ENCODE data around the gene RBM10.

RBM10 gene

DNA sequence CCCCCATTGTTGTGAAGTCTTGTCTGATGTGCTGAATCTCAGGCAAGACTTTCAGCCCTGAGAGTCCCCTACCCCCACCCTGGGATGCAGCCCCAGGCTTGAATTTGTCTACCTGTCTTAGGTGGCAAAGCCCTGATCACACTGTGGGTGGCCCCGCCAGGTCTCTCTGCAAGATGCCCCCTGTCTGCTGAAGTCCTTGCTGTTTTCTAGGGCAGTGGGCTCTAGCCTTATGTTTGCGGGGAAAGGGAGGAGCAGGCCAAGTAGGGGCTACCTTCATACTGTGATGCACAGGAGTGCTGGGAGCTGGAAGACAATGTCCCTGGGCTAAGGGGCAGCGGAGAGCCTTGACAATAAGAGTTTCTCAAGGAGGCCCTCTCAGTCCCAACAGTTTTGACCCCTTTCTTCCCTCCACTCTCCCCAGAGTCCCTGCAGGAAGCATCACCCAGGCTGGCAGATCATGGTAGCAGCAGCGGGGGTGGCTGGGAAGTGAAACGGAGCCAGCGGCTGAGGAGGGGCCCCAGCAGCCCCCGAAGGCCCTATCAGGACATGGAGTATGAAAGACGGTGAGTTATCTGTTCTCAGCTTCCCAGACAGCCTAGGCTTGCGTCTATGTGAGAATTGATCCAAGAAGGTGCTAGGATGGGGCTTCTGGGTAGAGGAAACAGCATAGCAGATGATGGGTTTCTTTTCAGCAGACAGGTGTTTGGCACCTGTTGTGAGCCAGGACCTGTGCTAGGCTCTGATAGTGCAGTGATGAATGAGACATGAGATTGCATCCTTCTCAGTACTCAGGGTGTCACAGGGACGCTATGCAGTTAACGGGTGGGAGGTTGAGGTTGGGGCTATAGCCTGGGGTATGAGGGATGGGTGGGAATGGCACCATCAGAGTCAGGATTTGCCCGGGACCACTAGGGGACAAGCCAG, 2.2 kb downstream of the RBM10 start:
- DNase-seq (ENCODE audit: low read depth) = no peak

DNA sequence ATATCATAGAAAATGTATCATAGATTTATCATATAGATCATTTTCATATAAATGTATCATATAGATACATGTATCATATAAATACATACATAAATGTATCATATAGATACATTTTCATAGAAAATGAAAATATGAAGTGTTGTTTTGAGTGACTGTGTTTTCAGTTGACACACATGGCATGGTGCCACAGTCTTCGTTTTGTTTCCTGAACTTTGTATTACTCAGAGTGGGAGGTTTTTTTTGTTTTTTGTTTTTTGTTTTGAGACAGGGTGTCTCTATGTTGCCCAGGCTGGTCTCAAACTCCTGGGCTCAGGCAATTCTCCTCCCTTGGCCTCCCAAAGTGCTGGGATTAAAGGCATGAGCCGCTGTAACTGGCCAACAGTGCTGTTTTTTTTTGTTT, 3.9 kb downstream of the RBM10 start:
- DNase-seq (ENCODE audit: low read depth) = no peak

DNA sequence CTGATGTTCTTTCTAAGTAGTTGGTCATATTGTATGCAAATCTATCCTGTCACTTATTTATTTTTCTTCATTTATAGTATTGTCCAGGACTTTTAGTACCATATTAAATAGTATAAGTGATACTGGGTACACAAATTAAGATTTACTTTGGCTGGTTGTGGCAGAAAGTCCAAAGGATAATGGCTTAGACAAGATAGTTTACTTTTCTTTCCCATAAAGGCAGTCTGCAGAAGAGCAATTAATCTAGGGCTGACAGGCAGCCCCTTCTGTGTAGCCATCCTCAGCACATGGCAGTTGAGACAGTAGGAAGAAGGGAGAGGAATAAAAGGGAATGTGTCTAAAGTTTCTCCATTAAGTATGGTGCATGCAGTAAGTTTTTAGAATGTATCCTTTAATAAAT, 6.4 kb downstream of the RBM10 start:
- DNase-seq (ENCODE audit: low read depth) = no peak

DNA sequence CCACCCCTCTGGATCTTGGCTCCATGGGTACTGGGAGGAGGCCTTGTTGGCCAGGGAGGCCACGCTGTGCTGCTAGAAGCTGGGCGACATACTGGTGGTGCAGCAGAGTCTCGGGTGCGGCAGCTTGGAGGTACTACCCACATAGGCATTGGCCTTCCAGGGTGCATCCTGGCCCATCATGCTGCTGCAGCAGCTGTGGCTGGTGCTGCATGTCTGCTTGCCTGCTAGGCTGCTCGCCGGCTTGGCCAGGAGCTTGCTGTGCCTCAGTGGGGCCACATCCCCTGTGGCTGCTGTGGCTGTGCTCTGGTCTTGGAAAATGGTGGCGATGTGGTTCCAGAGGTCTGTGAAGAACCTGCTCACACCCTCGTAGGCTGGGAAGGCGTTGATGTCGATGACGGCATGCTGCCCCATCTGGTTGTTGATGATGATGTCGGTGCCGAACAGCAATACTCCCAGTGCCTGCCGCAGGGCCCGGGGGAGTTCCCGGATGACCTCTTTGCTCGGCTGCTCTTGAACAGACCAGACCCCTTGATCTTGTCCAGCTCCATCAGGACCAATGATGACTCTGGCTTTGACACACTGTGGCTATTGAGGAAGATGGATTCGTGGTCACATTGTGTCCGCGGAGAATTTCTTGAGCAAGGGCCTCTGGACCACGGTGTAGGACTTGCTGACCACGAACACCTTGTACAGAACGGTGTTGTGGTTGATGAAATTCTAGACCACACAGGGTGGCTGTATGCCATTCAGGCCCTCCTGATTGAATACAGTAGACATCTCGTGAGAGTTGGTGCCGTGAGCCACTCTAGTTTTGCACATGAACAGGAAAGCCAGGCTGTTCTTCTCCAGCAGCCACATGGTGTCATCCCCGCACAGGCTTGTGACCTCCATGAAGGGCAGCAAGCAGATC, 11.8 kb downstream of the RBM10 start:
- no peak for DNase-seq (ENCODE audit: low read depth)

DNA sequence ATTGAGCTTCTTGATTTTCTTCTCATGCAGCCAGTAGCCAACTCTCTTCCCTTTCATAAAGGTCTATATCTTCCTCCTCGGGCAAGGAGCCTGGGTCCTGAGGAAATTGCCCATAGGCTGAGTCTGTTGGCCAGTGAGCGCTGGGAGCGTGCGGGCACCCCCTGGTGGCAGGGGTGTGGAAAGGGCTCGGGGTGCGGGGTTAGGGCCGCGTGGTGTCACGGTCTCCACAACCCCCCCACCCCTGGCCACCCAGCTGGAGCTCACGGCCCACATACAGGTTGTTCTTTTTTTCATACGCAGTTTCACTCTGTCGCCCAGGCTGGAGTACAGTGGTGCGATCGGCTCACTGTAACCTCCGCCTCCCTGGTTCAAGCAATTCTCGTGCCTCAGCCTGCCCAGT, 13.1 kb downstream of the RBM10 start:
- no peak for DNase-seq (ENCODE audit: low read depth)

DNA sequence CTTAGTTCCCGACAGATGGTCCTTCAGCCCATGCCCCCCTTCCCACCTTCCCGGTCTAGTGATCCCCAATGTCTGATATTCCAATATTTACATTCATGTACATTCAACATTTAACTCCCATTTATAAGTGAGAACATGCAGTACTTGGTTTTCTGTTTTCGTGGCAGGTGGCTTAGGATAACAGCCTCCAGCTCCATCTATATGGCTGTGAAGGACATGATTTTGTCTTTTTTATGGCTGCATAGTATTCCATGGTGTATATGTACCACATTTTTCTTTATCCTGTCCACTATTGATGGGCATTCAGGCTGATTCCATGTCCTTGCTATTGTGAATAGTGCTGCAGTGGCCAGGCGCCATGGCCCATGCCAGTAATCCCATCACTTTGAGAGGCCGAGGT, 13.8 kb downstream of the RBM10 start:
- no peak for DNase-seq (ENCODE audit: low read depth)

DNA sequence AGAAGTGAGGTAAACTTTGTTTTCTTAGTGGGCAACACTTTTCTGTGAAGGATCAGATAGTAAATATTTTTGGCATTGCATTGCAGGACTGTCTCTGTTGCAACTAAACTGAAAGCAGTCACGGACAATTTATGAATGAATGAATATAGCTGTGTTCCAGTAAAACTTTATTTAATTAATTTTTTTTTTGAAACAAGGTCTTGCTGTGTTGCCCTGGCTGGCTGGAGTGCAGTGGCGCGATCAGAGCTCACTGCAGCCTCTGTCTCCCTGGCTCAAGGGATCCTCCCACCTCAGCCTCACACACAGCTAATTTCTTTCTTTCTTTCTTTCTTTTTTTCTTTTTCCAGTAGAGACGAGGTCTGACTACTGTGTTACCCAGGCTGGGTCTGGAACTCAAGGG, 15.8 kb downstream of the RBM10 start:
- DNase-seq (ENCODE audit: low read depth) = no peak

DNA sequence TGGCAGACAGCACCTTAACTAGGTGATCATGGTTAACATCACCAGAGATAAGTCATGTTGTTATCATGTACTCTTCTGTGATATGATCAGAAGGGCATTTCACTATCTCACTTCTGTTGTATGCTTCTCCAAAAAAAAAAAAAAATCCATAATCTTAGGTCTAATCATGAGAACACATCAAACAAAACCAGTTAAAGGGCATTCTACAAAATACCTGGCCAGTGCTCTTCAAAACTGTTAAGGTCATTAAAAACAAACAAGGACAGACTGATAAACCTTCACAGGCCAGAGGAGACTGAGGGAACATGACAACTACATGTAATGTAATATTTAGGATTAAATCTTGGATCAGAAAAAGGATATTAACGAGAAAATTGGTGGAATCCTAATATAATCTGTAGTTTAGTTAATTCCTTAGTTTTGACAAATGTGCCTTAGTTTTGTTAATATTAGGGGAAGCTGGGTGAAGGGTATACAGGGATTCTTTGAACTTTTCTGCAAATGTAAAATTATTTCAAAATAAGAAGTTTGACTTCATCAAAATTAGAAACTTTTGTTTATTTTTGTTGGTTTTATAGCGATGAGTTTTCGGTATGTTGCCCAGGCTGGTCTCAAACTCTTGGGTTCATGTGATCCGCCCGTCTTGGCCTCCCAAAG, 18.0 kb downstream of the RBM10 start:
- no peak for DNase-seq (ENCODE audit: low read depth)

DNA sequence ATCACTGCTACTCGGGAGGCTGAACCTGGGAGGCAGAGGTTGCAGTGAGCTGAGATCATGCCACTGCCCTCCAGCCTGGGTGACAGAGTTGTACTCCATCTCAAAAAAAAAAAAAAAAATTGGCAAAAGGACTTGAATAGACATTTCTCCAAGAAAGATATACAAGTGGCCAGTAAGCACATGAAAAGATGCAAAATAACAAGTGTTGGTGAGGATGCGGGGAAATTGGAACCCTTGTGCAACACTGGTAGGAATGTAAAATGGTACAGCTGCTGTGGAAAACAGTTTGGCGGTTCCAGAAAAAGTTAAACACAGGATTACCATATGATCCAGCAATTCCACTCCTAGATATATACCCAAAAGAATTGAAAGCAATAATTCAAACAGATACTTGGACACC, 19.4 kb downstream of the RBM10 start:
- no peak for DNase-seq (ENCODE audit: low read depth)

DNA sequence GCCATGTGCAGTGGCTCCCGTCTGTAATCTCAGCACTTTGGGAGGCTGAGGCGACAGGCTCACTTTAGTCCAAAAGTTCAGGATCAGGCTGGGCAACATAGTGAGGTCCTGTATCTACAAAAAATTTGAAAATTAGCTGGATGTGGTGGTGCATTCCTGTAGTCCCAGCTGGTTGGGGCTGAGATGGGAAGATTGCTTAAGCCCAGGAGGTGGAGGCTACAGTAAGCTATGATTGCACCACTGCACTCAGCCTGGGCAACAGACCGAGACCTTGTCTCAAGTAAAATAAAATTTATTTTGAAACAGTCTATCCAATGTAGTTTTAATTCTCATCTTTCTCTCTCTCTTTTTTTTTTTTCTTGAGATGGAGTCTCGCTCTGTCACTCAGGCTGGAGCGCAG, 21.1 kb downstream of the RBM10 start:
- no peak for DNase-seq (ENCODE audit: low read depth)

DNA sequence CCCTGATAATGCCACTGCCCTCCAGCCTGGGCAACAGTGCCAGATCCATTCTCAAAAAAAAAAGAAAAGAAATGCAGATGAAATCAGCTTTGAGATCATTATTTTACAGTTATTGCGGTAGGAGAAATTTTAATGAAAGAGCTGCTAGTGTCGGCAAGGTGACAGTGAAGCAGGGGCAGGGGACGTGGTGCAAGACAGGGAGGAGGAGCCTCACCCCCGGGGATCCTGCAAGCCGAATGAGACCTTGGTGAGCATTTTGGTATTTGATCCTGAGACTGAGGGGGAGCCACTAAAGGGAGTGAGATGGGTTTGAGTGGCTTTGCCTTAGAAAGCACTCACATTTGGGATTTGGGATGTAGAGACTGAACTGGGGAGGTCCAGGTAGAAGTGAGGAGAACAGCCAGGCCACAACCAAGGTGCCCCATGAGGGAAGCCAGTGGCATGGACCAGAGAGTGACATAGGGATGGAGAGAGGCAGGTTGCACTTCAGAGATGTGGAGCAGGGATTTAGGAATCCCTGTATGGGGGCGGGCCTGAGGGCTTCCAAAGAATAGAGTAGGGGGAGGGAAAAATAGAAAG, 23.6 kb downstream of the RBM10 start:
- no peak for DNase-seq (ENCODE audit: low read depth)

DNA sequence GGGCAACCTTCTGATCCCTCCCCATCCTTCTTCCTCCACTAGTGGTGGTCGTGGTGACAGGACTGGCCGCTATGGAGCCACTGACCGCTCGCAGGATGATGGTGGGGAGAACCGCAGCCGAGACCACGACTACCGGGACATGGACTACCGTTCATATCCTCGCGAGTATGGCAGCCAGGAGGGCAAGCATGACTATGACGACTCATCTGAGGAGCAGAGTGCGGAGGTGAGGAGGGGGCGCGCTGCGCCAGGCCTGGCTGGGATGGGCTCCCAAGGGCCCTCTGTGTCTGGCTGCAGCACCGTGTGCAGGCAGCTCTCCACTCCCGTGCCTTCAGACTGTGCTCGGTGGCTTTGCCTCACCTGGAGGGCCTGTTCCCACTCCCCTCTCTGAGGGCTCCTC, 24.3 kb downstream of the RBM10 start:
- DNase-seq (ENCODE audit: low read depth) = no peak

DNA sequence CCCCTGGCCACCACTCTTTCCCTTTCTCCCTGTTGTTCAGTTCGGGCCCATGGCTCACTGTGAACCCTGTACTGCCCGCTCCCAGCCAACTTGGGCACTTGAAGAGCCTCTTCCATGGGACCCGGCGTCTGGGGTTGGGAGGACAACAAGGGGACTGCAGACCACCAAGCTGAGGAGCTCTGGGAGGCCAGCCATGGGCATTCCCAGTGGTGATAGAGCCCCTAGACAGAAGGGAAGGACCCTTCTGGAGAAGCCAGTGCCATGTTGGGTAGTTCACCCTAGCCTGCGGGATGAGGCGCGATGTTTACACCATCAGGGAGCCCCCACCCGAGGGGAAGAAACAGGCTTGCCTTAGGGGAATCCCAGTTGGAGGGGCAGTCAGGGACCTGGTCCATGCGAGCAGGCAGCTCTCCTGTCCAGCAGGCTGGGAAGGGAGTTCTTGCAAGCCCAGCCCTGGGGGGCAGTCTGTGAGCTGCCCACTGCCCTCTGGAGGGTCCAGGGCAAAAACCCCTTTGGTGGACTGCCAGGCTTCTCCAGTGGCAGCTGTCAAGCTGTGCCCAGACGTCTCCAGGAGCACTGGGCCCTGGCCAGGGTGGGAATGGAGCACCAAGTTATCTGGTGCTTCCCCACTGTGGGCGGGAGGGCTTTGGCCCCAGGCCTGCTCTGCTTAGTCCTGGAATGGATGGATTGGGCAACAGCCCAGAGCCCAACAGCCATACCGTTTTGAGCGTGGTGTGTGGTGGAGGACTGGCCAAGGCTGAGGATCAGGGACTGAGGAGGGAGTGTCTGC, 24.9 kb downstream of the RBM10 start:
- no peak for DNase-seq (ENCODE audit: low read depth)

DNA sequence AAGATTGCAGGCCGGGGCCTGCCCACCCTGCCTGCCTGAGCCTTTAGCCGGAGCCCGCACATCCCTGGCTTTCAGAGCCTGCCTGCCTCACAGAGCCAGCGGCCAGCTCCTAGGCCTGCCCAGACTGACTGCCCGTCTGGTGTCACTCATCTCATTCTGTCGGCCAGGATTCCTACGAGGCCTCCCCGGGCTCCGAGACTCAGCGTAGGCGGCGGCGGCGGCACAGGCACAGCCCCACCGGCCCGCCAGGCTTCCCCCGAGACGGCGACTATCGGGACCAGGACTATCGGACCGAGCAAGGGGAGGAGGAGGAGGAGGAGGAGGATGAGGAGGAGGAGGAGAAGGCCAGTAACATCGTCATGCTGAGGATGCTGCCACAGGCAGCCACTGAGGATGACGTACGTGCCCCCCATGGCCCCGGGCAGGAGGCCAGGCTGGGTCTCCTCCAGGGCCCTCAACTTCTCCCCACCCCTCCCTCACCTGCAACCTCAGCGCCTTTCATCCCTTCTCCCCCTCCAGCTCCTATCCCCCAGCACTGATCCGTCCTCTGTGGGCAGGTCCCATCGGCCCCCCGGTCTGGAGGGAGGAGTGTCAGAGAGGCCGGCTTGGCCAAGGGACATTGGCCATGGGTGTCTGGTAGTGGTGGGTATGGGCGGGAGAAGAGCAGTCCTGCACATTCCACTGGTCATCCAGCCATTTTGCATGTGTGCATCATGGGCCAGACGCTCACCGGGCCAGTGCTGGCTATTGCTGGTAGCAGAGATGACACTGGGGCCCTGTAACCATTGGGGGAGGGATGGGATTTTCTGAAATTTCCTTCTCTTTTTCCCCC, 26.1 kb downstream of the RBM10 start:
- DNase-seq (ENCODE audit: low read depth) = no peak

DNA sequence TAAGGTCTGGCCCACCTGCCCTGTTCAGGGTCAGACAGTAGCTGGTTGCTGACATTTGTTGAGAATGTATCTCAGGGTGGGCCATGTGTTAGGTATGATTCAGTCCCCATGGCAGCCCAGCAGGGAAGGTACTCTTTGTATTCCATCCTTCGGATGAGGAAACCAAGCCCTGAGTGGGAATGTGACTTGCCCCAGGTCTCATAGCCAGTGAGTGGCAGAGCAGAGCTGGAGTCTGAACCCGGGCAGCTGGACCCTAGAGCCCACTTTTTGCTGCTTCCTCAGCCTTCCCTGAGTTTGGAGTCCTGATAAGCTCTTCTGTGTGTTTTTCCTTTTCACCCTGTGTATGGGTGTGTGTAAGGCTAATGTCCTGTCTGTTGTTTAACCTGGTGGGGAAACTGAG, 27.0 kb downstream of the RBM10 start:
- DNase-seq (ENCODE audit: low read depth) = no peak

DNA sequence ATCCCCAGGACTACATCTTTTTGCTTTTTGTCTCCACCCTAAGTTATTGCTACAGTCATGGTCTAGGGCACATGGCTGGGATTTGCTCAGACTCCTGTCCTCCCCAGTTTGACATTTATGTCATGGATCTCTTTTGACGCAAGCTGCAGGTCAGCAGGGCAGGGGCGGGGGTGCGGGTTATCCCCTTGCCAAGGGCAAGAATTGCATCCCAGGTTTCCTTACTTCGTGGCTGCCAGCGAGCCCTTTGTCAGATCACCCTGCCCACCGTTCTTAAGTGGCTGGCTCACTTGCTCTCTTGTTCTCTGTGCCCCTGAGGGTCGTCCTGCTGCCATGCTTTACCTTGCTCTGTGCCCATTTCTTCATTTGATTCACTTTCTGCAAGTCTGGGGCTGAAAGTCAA, 27.5 kb downstream of the RBM10 start:
- no peak for DNase-seq (ENCODE audit: low read depth)

DNA sequence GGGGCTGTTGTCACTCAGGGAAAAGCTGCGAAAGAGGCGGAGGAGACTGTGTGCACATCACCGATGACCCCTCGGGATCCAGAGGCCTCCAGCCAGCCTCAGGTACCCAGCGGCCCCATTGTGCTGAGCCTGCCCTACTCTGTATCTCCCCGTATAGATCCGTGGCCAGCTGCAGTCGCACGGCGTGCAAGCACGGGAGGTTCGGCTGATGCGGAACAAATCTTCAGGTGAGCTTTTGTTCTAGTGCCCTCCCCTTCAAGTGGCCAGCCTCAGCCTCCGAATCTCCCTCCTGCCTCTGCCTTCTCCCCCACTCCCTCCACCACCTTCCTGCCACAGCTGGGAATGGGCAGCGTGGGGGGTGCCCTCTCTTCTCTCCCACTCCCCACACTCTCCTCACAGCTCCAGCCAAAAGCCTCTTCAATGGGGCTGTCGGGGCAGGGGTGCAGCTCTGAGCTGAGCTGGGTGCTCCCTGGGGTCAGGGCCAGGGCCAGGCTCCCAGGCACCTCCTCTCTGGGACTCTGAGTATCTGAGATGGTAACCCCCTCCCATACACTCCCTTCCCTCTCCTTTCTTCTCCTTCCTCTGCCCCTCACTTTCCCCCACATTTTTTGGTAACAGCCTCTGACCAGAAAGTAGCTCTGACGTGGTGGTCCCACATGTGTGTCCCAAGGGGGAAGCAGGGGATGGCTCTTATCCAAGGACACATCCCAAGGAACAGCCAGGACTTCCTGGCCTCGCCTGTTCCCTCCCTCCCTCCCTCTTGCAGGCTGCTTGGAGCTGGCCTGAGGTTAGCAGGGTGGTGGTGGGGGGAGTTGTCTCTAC, 28.2 kb downstream of the RBM10 start:
- no peak for DNase-seq (ENCODE audit: low read depth)

DNA sequence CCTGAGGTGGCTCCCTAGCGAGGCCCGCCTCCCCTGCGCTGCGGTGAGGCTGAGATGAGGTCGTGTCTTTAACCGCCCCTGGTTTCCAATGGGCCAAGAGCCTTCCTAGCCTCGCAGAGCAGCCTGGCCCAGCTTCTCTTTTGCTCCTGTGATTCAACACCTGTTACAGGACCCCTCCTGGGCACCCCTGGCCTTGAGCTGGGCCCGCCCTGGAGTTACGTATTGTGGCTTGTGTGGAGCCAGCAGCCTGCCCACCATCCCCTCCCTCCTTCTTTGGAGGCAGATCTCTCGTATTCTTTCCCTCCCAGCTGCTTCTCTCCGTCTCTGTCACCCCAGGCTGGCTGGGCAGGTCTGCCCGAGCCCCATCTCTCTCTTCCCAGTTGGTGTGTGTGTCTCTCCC, 29.4 kb downstream of the RBM10 start:
- no peak for DNase-seq (ENCODE audit: low read depth)

DNA sequence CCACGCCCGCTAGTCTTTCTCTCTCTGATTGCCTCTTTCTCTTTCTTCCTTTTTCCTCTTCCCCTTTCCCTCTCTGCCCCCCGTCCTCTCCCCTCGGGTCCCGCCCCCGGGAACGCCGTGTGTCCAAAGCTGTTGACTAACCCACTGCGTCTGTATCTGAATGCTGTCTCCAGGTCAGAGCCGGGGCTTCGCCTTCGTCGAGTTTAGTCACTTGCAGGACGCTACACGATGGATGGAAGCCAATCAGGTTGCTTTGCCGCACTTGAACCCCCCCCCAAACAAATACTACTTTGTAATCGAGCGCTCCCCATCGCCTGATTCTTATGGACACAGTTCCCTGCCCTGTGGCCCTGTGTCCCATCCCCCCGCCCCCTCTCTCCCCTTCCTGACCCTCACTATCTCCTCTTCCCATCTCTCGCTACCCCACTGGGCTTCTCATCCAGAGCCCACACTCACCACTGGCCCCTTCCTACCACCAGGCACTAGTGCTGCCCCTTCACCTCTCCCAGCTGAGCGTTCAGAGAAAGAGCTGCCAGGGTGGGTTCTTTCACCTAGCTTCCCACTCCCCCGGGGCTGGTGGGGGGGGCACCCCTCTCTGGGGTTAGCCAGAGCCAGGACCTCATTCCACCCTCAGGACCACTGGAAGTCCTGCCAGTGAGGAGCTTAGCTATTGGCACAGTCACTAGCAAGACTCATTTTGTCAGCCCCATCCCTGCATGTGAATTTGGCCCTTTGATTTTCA, 30.0 kb downstream of the RBM10 start:
- DNase-seq (ENCODE audit: low read depth) = no peak
